Fibroblast of lung (primary cell): ENCODE data around the gene DENND11. TPM values are rescaled to one million over a fixed set of nuclear protein-coding genes. Genes with fewer than 3 reads are reported as not detected.

Experiments
- DNase-seq, 2 donors: peaks; one replicate each; pipeline versions ENCODE4 v3.0.0 to v3.0.0-alpha.2; 2010; ENCODE audit warnings: low read depth in 2 of 2
- H2AFZ ChIP-seq: 2 replicates; pipeline ENCODE4 v1.5.1; 2012; ENCODE audit warnings: low read length, control low read depth, inconsistent platforms
- H3K27ac ChIP-seq: 2 replicates; pipeline ENCODE4 v1.5.1; 2011; ENCODE audit warnings: low read length, control low read depth; ENCODE audit not compliant: insufficient read depth
- H3K27me3 ChIP-seq: 2 replicates; pipeline ENCODE4 v1.5.1; 2011; ENCODE audit warnings: mild to moderate bottlenecking, low read length; ENCODE audit not compliant: control insufficient read depth, insufficient read depth
- H3K36me3 ChIP-seq: 2 replicates; pipeline ENCODE4 v1.5.1; 2011; ENCODE audit warnings: low read length; ENCODE audit not compliant: control insufficient read depth, insufficient read depth
- H3K4me1 ChIP-seq: 2 replicates; pipeline ENCODE4 v1.5.1; 2011; ENCODE audit warnings: low read length; ENCODE audit not compliant: control insufficient read depth, insufficient read depth; ENCODE audit errors: extremely low read depth
- H3K4me2 ChIP-seq: 2 replicates; pipeline ENCODE4 v1.5.1; 2011; ENCODE audit warnings: low read length, control low read depth; ENCODE audit not compliant: insufficient read depth; ENCODE audit errors: extremely low read depth
- H3K4me3 ChIP-seq, 4 experiments: fragments of 200-600 bp in 1 of 4; sonication (generic) in 1 of 4; replicated peaks in 1 of 4; 2 replicates each; pipeline ENCODE4 v1.5.1; 2011 to 2016; ENCODE audit warnings: low read length in 4 of 4, low read depth in 3 of 4, mild to moderate bottlenecking in 3 of 4, control low read depth in 2 of 4, inconsistent platforms in 1 of 4, mixed read lengths in 1 of 4; ENCODE audit not compliant: insufficient read depth in 1 of 4; ENCODE audit errors: control extremely low read depth in 1 of 4
- H3K79me2 ChIP-seq: 2 replicates; pipeline ENCODE4 v1.5.1; 2012; ENCODE audit warnings: mild to moderate bottlenecking, low read length, inconsistent platforms; ENCODE audit not compliant: control insufficient read depth, insufficient read depth
- H3K9ac ChIP-seq: 2 replicates; pipeline ENCODE4 v1.5.1; 2011; ENCODE audit warnings: mild to moderate bottlenecking, low read length, control low read depth; ENCODE audit not compliant: insufficient read depth
- H3K9me3 ChIP-seq: 2 replicates; pipeline ENCODE4 v1.5.1; 2012; ENCODE audit warnings: low read depth, low read length; ENCODE audit not compliant: control insufficient read depth, insufficient read depth
- H4K20me1 ChIP-seq: 2 replicates; pipeline ENCODE4 v1.5.1; 2011; ENCODE audit warnings: low read length; ENCODE audit not compliant: control insufficient read depth, insufficient read depth; ENCODE audit errors: extremely low read depth
- CTCF ChIP-seq, 2 donors: IDR thresholded peaks in 1 of 2; conservative IDR thresholded peaks in 1 of 2; 1 replicate in 1 of 2; 2 replicates in 1 of 2; pipeline ENCODE4 v1.5.1; 2011 to 2012; ENCODE audit warnings: low read length in 2 of 2, control low read depth in 1 of 2, inconsistent platforms in 1 of 2, low read depth in 1 of 2, mild to moderate bottlenecking in 1 of 2
- EZH2 ChIP-seq: IDR thresholded peaks from 2 replicates; pipeline ENCODE4 v1.5.1; 2012; ENCODE audit warnings: low read length, control low read depth, mild to moderate bottlenecking; ENCODE audit errors: missing control alignments
- polyA plus RNA-seq, 2 donors: library from polyadenylated mRNA; depleted of rRNA in 1 of 2; stranded (reverse) in 1 of 2; unstranded in 1 of 2; fragments of >200 nt; gene quantifications; 2 replicates each; pipeline ENCODE4 v1.2.1, GENCODE V29; 2011 to 2012; ENCODE audit warnings: missing spikeins in 1 of 2
- total RNA-seq: library from RNA; depleted of rRNA; stranded (reverse); fragments of >200 nt; gene quantifications from 2 replicates; pipeline ENCODE4 v1.2.1, GENCODE V29; 2014

Gene DENND11
- total and polyA plus RNA-seq, 2 donors (not counting 1 experiment from before 2014, with no cell fraction given) = 2.7 to 6.1 TPM

DNA sequence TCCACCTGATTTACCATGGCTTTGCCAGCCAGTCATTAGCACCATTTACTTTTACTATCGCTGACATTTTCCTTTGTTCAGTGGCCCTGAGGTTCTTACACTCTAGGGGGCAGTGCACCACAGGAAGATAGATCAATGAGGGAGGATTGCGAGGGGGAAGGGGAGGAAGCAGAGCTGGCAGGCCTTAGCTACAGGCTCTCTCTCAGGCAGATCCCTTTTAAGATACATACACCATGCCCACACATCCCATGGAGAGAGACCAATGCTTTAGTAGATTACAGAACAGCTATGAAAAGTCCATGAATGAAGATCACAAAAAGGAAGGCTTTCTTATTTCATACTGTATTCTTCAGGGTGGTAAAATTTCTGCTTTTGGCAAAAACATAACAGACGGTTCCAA, 47.4 kb downstream of the DENND11 start:
- TF ChIP-seq EZH2 (no peak), CTCF (conservative IDR thresholded peaks at IDR 0.05 in 1 of 2, IDR thresholded peaks at IDR 0.05 in 1 of 2; ENCODE audit: low read depth in 1 of 2, low read length in 2 of 2) (peak; percentile 83 to 89)
- H4K20me1 ChIP-seq = no peaks in the 10 kb centered on the region
- no peak overlapping the region for H3K4me2 ChIP-seq
- no peak overlapping the region for H2AFZ ChIP-seq
- H3K27me3 ChIP-seq = no peaks in the 10 kb centered on the region
- H3K4me1 ChIP-seq = no peaks in the 10 kb centered on the region
- H3K36me3 ChIP-seq = no peaks in the 10 kb centered on the region
- H3K4me3 ChIP-seq = no peak overlapping the region
- peak; percentile 67 to 78 for DNase-seq
- no peaks in the 10 kb centered on the region for H3K79me2 ChIP-seq
- no peak overlapping the region for H3K27ac ChIP-seq
- no peak overlapping the region for H3K9ac ChIP-seq
- no peaks in the 10 kb centered on the region for H3K9me3 ChIP-seq

GRCh38 chr7:141652691-141653090, 49.3 kb downstream of the DENND11 start:
- Histone ChIP-seq H3K4me3 (no peak overlapping the region), H3K27ac (no peak overlapping the region), H3K4me1 (no peaks in the 10 kb centered on the region), H2AFZ (no peak overlapping the region), H3K27me3 (no peaks in the 10 kb centered on the region), H3K36me3 (no peaks in the 10 kb centered on the region), H3K4me2 (no peak overlapping the region), H3K9ac (no peak overlapping the region), H4K20me1 (no peaks in the 10 kb centered on the region), H3K79me2 (no peaks in the 10 kb centered on the region), H3K9me3 (no peaks in the 10 kb centered on the region)
- TF ChIP-seq CTCF (conservative IDR thresholded peaks at IDR 0.05 in 1 of 2, IDR thresholded peaks at IDR 0.05 in 1 of 2; ENCODE audit: low read depth in 1 of 2, low read length in 2 of 2) = no peak
- no peak for TF ChIP-seq EZH2
- DNase-seq = no peak

Other genes starting within 250 kb of the DENND11 start
- gene AGK, start 150.8 kb downstream of the DENND11 start, total RNA-seq = 17.2 and 20.8 TPM in 2 replicates
- gene AGK, start 150.8 kb downstream of the DENND11 start, polyA plus RNA-seq = 38.7 and 42.5 TPM in 2 replicates
- not detected in 2 replicates for gene WEE2, start 6.2 kb upstream of the DENND11 start, total RNA-seq
- not detected in 2 replicates for gene WEE2, start 6.2 kb upstream of the DENND11 start, polyA plus RNA-seq
- 119 and 131 TPM in 2 replicates for gene SSBP1, start 36.2 kb upstream of the DENND11 start, total RNA-seq
- gene SSBP1, start 36.2 kb upstream of the DENND11 start, polyA plus RNA-seq = 209 and 212 TPM in 2 replicates
- 1.3 and 2.8 TPM in 2 replicates for gene TAS2R3, start 61.9 kb upstream of the DENND11 start, total RNA-seq
- 0.06 TPM in 1 of 2 replicates, not detected in the other for gene TAS2R3, start 61.9 kb upstream of the DENND11 start, polyA plus RNA-seq
- 1.5 TPM in 2 replicates for gene TAS2R4, start 74.5 kb upstream of the DENND11 start, total RNA-seq
- gene TAS2R4, start 74.5 kb upstream of the DENND11 start, polyA plus RNA-seq = 0.02 and 0.06 TPM in 2 replicates
- 1.0 and 1.3 TPM in 2 replicates for gene TAS2R5, start 88.1 kb upstream of the DENND11 start, total RNA-seq
- 0.07 and 0.10 TPM in 2 replicates for gene TAS2R5, start 88.1 kb upstream of the DENND11 start, polyA plus RNA-seq
- gene PRSS37, start 139.3 kb upstream of the DENND11 start, total RNA-seq = not detected in 2 replicates
- gene PRSS37, start 139.3 kb upstream of the DENND11 start, polyA plus RNA-seq = not detected in 2 replicates
- gene OR9A4, start 214.2 kb upstream of the DENND11 start, total RNA-seq = not detected in 2 replicates
- not detected in 2 replicates for gene OR9A4, start 214.2 kb upstream of the DENND11 start, polyA plus RNA-seq
- not detected in 2 replicates for gene CLEC5A, start 244.8 kb upstream of the DENND11 start, total RNA-seq
- not detected in 2 replicates for gene CLEC5A, start 244.8 kb upstream of the DENND11 start, polyA plus RNA-seq